HCT116 (cell line): ENCODE data around the gene VANGL2.

Source experiments
- EGR1 ChIP-seq: IDR thresholded peaks from 2 replicates; pipeline ENCODE4 v1.6.1; 2012; ENCODE audit warnings: low read depth
- JUND ChIP-seq: IDR thresholded peaks from 2 replicates; pipeline ENCODE4 v1.6.1; 2012
- POLR2AphosphoS5 ChIP-seq: IDR thresholded peaks from 2 replicates; pipeline ENCODE4 v1.6.1; 2011; ENCODE audit warnings: mild to moderate bottlenecking, low read depth, low read length, moderate library complexity
- RAD21 ChIP-seq: IDR thresholded peaks from 2 replicates; pipeline ENCODE4 v1.6.1; 2012; ENCODE audit warnings: low read depth, mild to moderate bottlenecking
- SIN3A ChIP-seq: IDR thresholded peaks from 2 replicates; pipeline ENCODE4 v1.6.1; 2012; ENCODE audit warnings: low read depth
- YY1 ChIP-seq: IDR thresholded peaks from 2 replicates; pipeline ENCODE4 v1.6.1; 2011; ENCODE audit warnings: low read length, low read depth, moderate library complexity, mild to moderate bottlenecking; ENCODE audit not compliant: insufficient replicate concordance; ENCODE audit errors: extremely low read depth
- TF ChIP-seq, protein P1 (sequence below), 3 experiments: fragments of 200-600 bp in 1 of 3; sonication (generic) in 1 of 3; IDR thresholded peaks in 2 of 3; conservative IDR thresholded peaks in 1 of 3; 2 replicates each; pipeline ENCODE4 v1.5.1; 2012 to 2017; ENCODE audit warnings: low read depth in 2 of 3, low read length in 2 of 3, antibody characterized with exemption in 1 of 3, borderline replicate concordance in 1 of 3, control low read depth in 1 of 3, mild to moderate bottlenecking in 1 of 3, mixed read lengths in 1 of 3, mixed run types in 1 of 3, moderate library complexity in 1 of 3; ENCODE audit not compliant: insufficient read depth in 1 of 3
- TF ChIP-seq, protein P2 (sequence below): IDR thresholded peaks from 2 replicates; pipeline ENCODE4 v1.6.1; 2012

DNA sequence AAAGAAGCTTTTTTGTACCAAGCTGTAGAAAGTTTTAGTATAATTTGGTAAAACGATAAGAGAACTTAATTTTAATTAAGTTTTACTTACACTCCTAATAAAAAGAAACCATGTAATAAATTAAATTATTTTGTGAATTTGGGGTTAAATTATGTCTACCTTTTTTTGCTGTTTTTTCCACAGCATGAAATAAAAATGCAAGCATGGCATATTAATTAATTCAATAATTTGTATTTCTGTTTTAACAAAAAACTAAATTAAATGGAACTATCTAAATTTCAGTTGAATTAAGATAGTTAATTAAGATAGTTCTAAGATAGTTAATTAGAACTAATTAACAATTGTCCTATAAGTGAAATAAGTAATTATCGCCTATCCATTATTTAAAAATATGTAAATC lies 39.4 kb downstream of the VANGL2 start:
- TF ChIP-seq YY1 = no peak
- TF ChIP-seq SIN3A = no peak
- TF ChIP-seq, protein P1, sequence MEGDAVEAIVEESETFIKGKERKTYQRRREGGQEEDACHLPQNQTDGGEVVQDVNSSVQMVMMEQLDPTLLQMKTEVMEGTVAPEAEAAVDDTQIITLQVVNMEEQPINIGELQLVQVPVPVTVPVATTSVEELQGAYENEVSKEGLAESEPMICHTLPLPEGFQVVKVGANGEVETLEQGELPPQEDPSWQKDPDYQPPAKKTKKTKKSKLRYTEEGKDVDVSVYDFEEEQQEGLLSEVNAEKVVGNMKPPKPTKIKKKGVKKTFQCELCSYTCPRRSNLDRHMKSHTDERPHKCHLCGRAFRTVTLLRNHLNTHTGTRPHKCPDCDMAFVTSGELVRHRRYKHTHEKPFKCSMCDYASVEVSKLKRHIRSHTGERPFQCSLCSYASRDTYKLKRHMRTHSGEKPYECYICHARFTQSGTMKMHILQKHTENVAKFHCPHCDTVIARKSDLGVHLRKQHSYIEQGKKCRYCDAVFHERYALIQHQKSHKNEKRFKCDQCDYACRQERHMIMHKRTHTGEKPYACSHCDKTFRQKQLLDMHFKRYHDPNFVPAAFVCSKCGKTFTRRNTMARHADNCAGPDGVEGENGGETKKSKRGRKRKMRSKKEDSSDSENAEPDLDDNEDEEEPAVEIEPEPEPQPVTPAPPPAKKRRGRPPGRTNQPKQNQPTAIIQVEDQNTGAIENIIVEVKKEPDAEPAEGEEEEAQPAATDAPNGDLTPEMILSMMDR (IDR thresholded peaks at IDR 0.05 in 2 of 3, conservative IDR thresholded peaks at IDR 0.05 in 1 of 3; ENCODE audit: borderline replicate concordance in 1 of 3, insufficient read depth in 1 of 3, low read depth in 2 of 3, low read length in 2 of 3) = no peak
- TF ChIP-seq JUND = no peak
- TF ChIP-seq EGR1 = no peak
- TF ChIP-seq POLR2AphosphoS5 = no peak
- TF ChIP-seq, protein P2, sequence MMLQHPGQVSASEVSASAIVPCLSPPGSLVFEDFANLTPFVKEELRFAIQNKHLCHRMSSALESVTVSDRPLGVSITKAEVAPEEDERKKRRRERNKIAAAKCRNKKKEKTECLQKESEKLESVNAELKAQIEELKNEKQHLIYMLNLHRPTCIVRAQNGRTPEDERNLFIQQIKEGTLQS = no peak
- no peak for TF ChIP-seq RAD21
